ENCODE results near the gene CNTD1.

- TF ChIP-seq CTCF (IDR thresholded peaks at IDR 0.05; ENCODE audit: poor library complexity) (peak; percentile 65), EZH2 (IDR thresholded peaks at IDR 0.05; ENCODE audit: borderline replicate concordance) (no peak), EZH2phosphoT487 (IDR thresholded peaks at IDR 0.05; ENCODE audit: low read depth, severe bottlenecking, unreplicated experiment) (no peak)
Observed at GRCh38 chr17:42819939-42820535, 21.4 kb downstream of the CNTD1 start.

Measured in hepatocyte (in vitro differentiated cells).